NB4 (cell line): ENCODE results near the gene PKP1.

Experiments used
- POLR2A ChIP-seq: IDR thresholded peaks from 2 replicates; pipeline ENCODE4 v1.6.1; 2011; ENCODE audit warnings: mild to moderate bottlenecking; ENCODE audit not compliant: insufficient read length; ENCODE audit errors: extremely low read depth
- TF ChIP-seq, protein P1 (sequence below): IDR thresholded peaks from one replicate; pipeline ENCODE4 v1.5.1; 2012; ENCODE audit warnings: low read depth, low read length
- TF ChIP-seq, protein P2 (sequence below): IDR thresholded peaks from 2 replicates; pipeline ENCODE4 v1.6.1; 2011; ENCODE audit warnings: low read depth, low read length

DNA sequence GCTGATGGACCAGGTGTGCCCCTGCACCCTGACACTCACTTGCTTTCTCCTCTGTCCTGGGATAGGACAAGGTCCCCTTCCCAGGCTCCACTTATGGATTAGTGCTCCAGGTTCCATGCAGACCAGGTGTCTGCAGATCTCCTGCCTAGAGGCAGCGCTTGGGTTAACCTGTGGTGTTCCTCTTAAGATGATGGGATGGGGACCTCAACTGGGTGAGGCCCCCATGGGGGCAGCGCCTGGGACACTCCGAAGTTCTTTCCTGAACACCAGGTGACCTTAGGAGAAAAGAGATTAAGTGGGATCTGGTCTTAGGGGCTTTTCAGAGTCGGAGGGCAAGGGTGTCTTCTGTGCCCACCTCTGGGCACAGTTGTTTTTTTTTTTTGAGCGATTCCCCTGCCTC, 72.9 kb downstream of the PKP1 start:
- TF ChIP-seq POLR2A: no peak
- TF ChIP-seq, protein P1, sequence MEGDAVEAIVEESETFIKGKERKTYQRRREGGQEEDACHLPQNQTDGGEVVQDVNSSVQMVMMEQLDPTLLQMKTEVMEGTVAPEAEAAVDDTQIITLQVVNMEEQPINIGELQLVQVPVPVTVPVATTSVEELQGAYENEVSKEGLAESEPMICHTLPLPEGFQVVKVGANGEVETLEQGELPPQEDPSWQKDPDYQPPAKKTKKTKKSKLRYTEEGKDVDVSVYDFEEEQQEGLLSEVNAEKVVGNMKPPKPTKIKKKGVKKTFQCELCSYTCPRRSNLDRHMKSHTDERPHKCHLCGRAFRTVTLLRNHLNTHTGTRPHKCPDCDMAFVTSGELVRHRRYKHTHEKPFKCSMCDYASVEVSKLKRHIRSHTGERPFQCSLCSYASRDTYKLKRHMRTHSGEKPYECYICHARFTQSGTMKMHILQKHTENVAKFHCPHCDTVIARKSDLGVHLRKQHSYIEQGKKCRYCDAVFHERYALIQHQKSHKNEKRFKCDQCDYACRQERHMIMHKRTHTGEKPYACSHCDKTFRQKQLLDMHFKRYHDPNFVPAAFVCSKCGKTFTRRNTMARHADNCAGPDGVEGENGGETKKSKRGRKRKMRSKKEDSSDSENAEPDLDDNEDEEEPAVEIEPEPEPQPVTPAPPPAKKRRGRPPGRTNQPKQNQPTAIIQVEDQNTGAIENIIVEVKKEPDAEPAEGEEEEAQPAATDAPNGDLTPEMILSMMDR: no peak
- TF ChIP-seq, protein P2, sequence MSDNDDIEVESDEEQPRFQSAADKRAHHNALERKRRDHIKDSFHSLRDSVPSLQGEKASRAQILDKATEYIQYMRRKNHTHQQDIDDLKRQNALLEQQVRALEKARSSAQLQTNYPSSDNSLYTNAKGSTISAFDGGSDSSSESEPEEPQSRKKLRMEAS: no peak
